Right lobe of liver (tissue), 4 donors: ENCODE data around the gene ADGRG3.

Experiments
- POLR2A ChIP-seq: fragments of 450-650 bp; IDR thresholded peaks from one replicate; pipeline ENCODE4 v1.6.1; 2017; ENCODE audit warnings: antibody characterized with exemption, mild to moderate bottlenecking
- TF ChIP-seq, protein P1 (sequence below), 4 donors: fragments of 200-600 bp in 3 of 4; fragments of 450-650 bp in 1 of 4; IDR thresholded peaks; one replicate each; pipeline versions ENCODE4 v1.5.1 to v1.8.0; 2016 to 2022; ENCODE audit warnings: antibody characterized with exemption in 4 of 4, mild to moderate bottlenecking in 2 of 4
- donor health status: DM: no; HTN: no; CAD: no.
- donor health status: DM: no; HTN: no; CAD: no.
- donor health status: DM: no; HTN: yes; CAD: no.

DNA sequence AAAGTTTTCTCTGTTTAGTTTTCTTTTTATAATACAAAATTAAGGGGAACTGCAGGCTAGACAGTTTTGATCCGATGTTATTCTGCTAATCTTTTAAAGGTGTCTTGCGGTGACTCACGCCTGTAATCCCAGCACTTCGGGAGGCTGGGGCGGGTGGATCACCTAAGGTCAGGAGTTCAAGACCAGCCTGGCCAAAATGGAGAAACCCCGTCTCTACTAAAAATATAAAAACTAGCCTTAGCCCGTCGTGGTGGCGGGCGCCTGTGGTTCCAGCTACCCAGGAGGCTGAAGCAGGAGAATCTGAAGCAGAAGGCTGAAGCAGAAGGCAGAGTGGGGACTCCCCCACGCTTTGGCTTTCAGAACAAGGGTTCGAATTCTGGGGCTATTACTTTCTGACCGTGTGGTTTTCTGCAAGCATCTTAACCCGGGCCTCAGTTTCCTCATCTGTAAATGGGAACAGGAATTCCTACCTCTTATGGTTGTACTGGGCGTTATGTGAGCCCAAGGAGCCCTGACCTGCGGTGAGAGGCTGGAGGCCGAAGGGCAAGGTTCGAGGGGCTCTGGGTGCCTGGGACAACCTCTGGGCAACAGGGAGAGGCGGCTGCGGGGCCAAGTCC lies 66.3 kb downstream of the ADGRG3 start:
- TF ChIP-seq, protein P1, sequence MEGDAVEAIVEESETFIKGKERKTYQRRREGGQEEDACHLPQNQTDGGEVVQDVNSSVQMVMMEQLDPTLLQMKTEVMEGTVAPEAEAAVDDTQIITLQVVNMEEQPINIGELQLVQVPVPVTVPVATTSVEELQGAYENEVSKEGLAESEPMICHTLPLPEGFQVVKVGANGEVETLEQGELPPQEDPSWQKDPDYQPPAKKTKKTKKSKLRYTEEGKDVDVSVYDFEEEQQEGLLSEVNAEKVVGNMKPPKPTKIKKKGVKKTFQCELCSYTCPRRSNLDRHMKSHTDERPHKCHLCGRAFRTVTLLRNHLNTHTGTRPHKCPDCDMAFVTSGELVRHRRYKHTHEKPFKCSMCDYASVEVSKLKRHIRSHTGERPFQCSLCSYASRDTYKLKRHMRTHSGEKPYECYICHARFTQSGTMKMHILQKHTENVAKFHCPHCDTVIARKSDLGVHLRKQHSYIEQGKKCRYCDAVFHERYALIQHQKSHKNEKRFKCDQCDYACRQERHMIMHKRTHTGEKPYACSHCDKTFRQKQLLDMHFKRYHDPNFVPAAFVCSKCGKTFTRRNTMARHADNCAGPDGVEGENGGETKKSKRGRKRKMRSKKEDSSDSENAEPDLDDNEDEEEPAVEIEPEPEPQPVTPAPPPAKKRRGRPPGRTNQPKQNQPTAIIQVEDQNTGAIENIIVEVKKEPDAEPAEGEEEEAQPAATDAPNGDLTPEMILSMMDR (IDR thresholded peaks at IDR 0.05), result no peak
- TF ChIP-seq POLR2A, result no peak
